Sigmoid colon (tissue), 7 donors: Measurements from ENCODE around the gene NT5DC3. TPM values are rescaled to one million over a fixed set of nuclear protein-coding genes. Genes with fewer than 3 reads are reported as not detected.
A peak's percentile ranks its signal among the peaks of the same experiment; 100 is the strongest.

Source experiments
- DNase-seq: peaks from one replicate; pipeline ENCODE4 v3.0.0-alpha.2; 2019
- H3K27ac ChIP-seq, 4 donors: fragments of 200-600 bp; sonication (generic); one replicate each; pipeline ENCODE4 v1.5.1; 2016 to 2019; ENCODE audit warnings: mild to moderate bottlenecking in 1 of 4
- H3K27me3 ChIP-seq, 3 donors: fragments of 200-600 bp; sonication (generic); one replicate each; pipeline ENCODE4 v1.5.1; 2019; ENCODE audit warnings: mild to moderate bottlenecking in 1 of 3
- H3K36me3 ChIP-seq, 4 donors: fragments of 200-600 bp; sonication (generic); one replicate each; pipeline ENCODE4 v1.5.1; 2016 to 2019
- H3K4me1 ChIP-seq, 4 donors: fragments of 200-600 bp; sonication (generic); one replicate each; pipeline ENCODE4 v1.5.1; 2017 to 2019
- H3K4me3 ChIP-seq, 4 donors: fragments of 200-600 bp; sonication (generic); one replicate each; pipeline ENCODE4 v1.5.1; 2017 to 2019; ENCODE audit warnings: mild to moderate bottlenecking in 2 of 4, moderate library complexity in 1 of 4
- H3K9me3 ChIP-seq, 4 donors: fragments of 200-600 bp in 3 of 4; sonication (generic) in 3 of 4; one replicate each; pipeline versions ENCODE4 v1.5.1 to v1.6.1; 2013 to 2019
- CTCF ChIP-seq, 4 experiments: fragments of 450-650 bp in 3 of 4; fragments of 200-600 bp in 1 of 4; IDR thresholded peaks; one replicate each; pipeline ENCODE4 v1.5.1; 2016 to 2019; ENCODE audit warnings: antibody characterized with exemption in 4 of 4, mild to moderate bottlenecking in 3 of 4, moderate library complexity in 2 of 4
- EP300 ChIP-seq, 4 donors: sonication (generic); formaldehyde crosslinking; IDR thresholded peaks; one replicate each; pipeline ENCODE4 v1.6.1; 2017; ENCODE audit warnings: antibody characterized with exemption in 4 of 4
- POLR2A ChIP-seq, 2 donors: fragments of 450-650 bp; IDR thresholded peaks; one replicate each; pipeline ENCODE4 v1.6.1; 2016; ENCODE audit warnings: antibody characterized with exemption in 2 of 2, mild to moderate bottlenecking in 2 of 2, moderate library complexity in 2 of 2
- POLR2AphosphoS5 ChIP-seq, 4 donors: sonication (generic); formaldehyde crosslinking; IDR thresholded peaks; one replicate each; pipeline ENCODE4 v1.6.1; 2017; ENCODE audit warnings: antibody characterized with exemption in 4 of 4
- WGBS, 2 donors: extraction: QIAGEN DNeasy Blood & Tissue Kit; methylation state at CpG; one replicate each; pipeline ENCODE4 v1.1.7; 2013; 5-methylcytosine and 5-hydroxymethylcytosine counted together
- intact Hi-C: fragments of 100-400 bp; cut with DNase I; formaldehyde crosslinking; loops from one replicate; pipeline ENCODE4 v1.15.1; 2023
- polyA plus RNA-seq, 3 donors: library from polyadenylated mRNA; stranded (reverse); fragments of 200-250 nt; gene quantifications; one replicate each; pipeline ENCODE4 v1.2.3, GENCODE V29; 2013
- total RNA-seq, 4 donors: library from RNA; depleted of rRNA; stranded (reverse); fragments of >200 nt; gene quantifications; one replicate each; pipeline ENCODE4 v1.1.0, GENCODE V29; 2016
- donor health status: healthy with polysubstance abuse.
- donor health status: Bipolar disorder and iron deficiency.
- donor health status: healthy.

NT5DC3 gene
- total and polyA plus RNA-seq, 7 donors = 0.23 to 346 (median 179) TPM

- DNase-seq = no peak
- 93 to 95% methylated on average over 3 of the region's 3 CpGs for WGBS, 2 donors
- peak overlapping the region; percentile 5 to 97 (median 88) for H3K4me3 ChIP-seq
- intact Hi-C loops = loop anchor here (5.0 kb wide), 1 partner anchor 33 kb away; no protein-coding TSS in a partner anchor
- no peaks in the 10 kb centered on the region for H3K9me3 ChIP-seq
- H3K27me3 ChIP-seq = no peaks in the 10 kb centered on the region
- TF ChIP-seq POLR2AphosphoS5 (IDR thresholded peaks at IDR 0.05) (peak in 2 of 4 donors; percentile 39 to 48), POLR2A (IDR thresholded peaks at IDR 0.05) (no peak)
- H3K36me3 ChIP-seq = peaks cover 0 to 32% (median 2%) of the 10 kb centered on the region in 4 donors
- H3K4me1 ChIP-seq = peaks cover 0 to 73% (median 43%) of the 10 kb centered on the region in 4 donors
- H3K27ac ChIP-seq = peak overlapping the region; percentile 39 to 99 (median 94)
Measured at GRCh38 chr12:103834942-103835341, 6.1 kb downstream of the NT5DC3 start.

- Histone ChIP-seq H3K4me1 (peaks cover 0 to 83% (median 54%) of the 10 kb centered on the region in 4 donors), H3K4me3 (peak overlapping the region; percentile 8 to 97 (median 88)), H3K27ac (peak overlapping the region; percentile 39 to 99 (median 94)), H3K36me3 (peaks cover 0 to 32% (median 2%) of the 10 kb centered on the region in 4 donors), H3K9me3 (no peaks in the 10 kb centered on the region), H3K27me3 (no peaks in the 10 kb centered on the region)
- no peak for DNase-seq
- 80 to 86% methylated on average over 2 of the region's 2 CpGs for WGBS, 2 donors
- TF ChIP-seq POLR2A (IDR thresholded peaks at IDR 0.05) (no peak), CTCF (IDR thresholded peaks at IDR 0.05) (no peak), EP300 (IDR thresholded peaks at IDR 0.05) (no peak), POLR2AphosphoS5 (IDR thresholded peaks at IDR 0.05) (no peak)
- intact Hi-C loops = no loop called here
Measured at GRCh38 chr12:103833891-103834290, 7.1 kb downstream of the NT5DC3 start.

GRCh38 chr12:103833095-103833775, 7.8 kb downstream of the NT5DC3 start:
- TF ChIP-seq POLR2A (IDR thresholded peaks at IDR 0.05) (no peak), POLR2AphosphoS5 (IDR thresholded peaks at IDR 0.05) (no peak), EP300 (IDR thresholded peaks at IDR 0.05) (no peak), CTCF (IDR thresholded peaks at IDR 0.05) (no peak)
- peak overlapping the region in 3 of 4 donors; percentile 78 to 97 (median 97) for H3K4me3 ChIP-seq
- peaks cover 0 to 32% (median 2%) of the 10 kb centered on the region in 4 donors for H3K36me3 ChIP-seq
- H3K27me3 ChIP-seq = no peaks in the 10 kb centered on the region
- intact Hi-C loops = no loop called here
- no peaks in the 10 kb centered on the region for H3K9me3 ChIP-seq
- H3K27ac ChIP-seq = peak overlapping the region; percentile 39 to 99 (median 94)
- 87 to 94% methylated on average over 6 of the region's 6 CpGs for WGBS, 2 donors
- H3K4me1 ChIP-seq = peaks cover 0 to 84% (median 61%) of the 10 kb centered on the region in 4 donors
- DNase-seq = no peak

GRCh38 chr12:103832048-103832997, 8.7 kb downstream of the NT5DC3 start:
- intact Hi-C loops = no loop called here
- 62 to 76% methylated on average over 11 of the region's 11 CpGs for WGBS, 2 donors
- TF ChIP-seq CTCF (IDR thresholded peaks at IDR 0.05) = no peak
- TF ChIP-seq POLR2AphosphoS5 (IDR thresholded peaks at IDR 0.05) = peak in 2 of 4 donors; percentile 9 to 10
- TF ChIP-seq EP300 (IDR thresholded peaks at IDR 0.05) = no peak
- no peak for TF ChIP-seq POLR2A (IDR thresholded peaks at IDR 0.05)
- H3K27me3 ChIP-seq = no peaks in the 10 kb centered on the region
- peak overlapping the region in 3 of 4 donors; percentile 78 to 97 (median 97) for H3K4me3 ChIP-seq
- no peak for DNase-seq
- H3K4me1 ChIP-seq = peaks cover 0 to 90% (median 69%) of the 10 kb centered on the region in 4 donors
- H3K9me3 ChIP-seq = no peaks in the 10 kb centered on the region
- H3K36me3 ChIP-seq = peaks cover 0 to 27% (median 2%) of the 10 kb centered on the region in 4 donors
- H3K27ac ChIP-seq = peak overlapping the region in 3 of 4 donors; percentile 91 to 99 (median 96)
